ENCODE data around the gene IPO11. TPM values are rescaled to one million over a fixed set of nuclear protein-coding genes. Genes with fewer than 3 reads are reported as not detected.

The IPO11 gene
- total RNA-seq, 4 donors from 2014 or later, result 24.5 to 37.2 (median 32.2) TPM

- peaks cover 0 to 5% of the 10 kb centered on the region in 2 donors for H3K4me1 ChIP-seq
- H3K4me3 ChIP-seq (replicated peaks in 1 of 3), result no peak overlapping the region
- intact Hi-C loops (cut with DNase I), result no loop called here
- TF ChIP-seq CTCF (IDR thresholded peaks at IDR 0.05) (no peak), POLR2A (IDR thresholded peaks at IDR 0.05) (no peak)
- H3K36me3 ChIP-seq, result no peaks in the 10 kb centered on the region
- no peak for DNase-seq
- 98 to 100% methylated on average over 1 of the region's 1 CpG for WGBS, 2 donors
- no peaks in the 10 kb centered on the region for H3K9me3 ChIP-seq
- no peaks in the 10 kb centered on the region for H3K27me3 ChIP-seq
- H3K27ac ChIP-seq, result no peak overlapping the region
Observed at GRCh38 chr5:62542720-62543119, 130.2 kb downstream of the IPO11 start.

GRCh38 chr5:62547945-62548630 is 135.5 kb downstream of the IPO11 start:
- intact Hi-C loops (cut with DNase I), result no loop called here
- no peak overlapping the region for H3K4me3 ChIP-seq (replicated peaks in 1 of 3)
- TF ChIP-seq CTCF (IDR thresholded peaks at IDR 0.05), result no peak
- no peak for TF ChIP-seq POLR2A (IDR thresholded peaks at IDR 0.05)
- peaks cover 0 to 6% of the 10 kb centered on the region in 2 donors for H3K4me1 ChIP-seq
- H3K27ac ChIP-seq, result peak overlapping the region in 1 of 3 donors; percentile 15
- H3K9me3 ChIP-seq, result no peaks in the 10 kb centered on the region
- H3K27me3 ChIP-seq, result no peaks in the 10 kb centered on the region
- H3K36me3 ChIP-seq, result no peaks in the 10 kb centered on the region
- DNase-seq, result no peak
- WGBS, 2 donors, result 42 to 61% methylated on average over 3 of the region's 3 CpGs

- intact Hi-C loops (cut with DNase I), result no loop called here
- Histone ChIP-seq H3K36me3 (no peaks in the 10 kb centered on the region), H3K27me3 (no peaks in the 10 kb centered on the region), H3K9me3 (no peaks in the 10 kb centered on the region), H3K4me1 (peaks cover 0 to 6% of the 10 kb centered on the region in 2 donors), H3K27ac (no peak overlapping the region), H3K4me3 (replicated peaks in 1 of 3) (no peak overlapping the region)
- no peak for DNase-seq
- 93 to 95% methylated on average over 2 of the region's 2 CpGs for WGBS, 2 donors
- TF ChIP-seq POLR2A (IDR thresholded peaks at IDR 0.05), result no peak
- no peak for TF ChIP-seq CTCF (IDR thresholded peaks at IDR 0.05)
Observed at GRCh38 chr5:62550103-62550502, 137.5 kb downstream of the IPO11 start.

GRCh38 chr5:62555930-62556329 is 143.4 kb downstream of the IPO11 start:
- Histone ChIP-seq H3K4me3 (replicated peaks in 1 of 3) (no peak overlapping the region), H3K9me3 (no peaks in the 10 kb centered on the region), H3K36me3 (no peaks in the 10 kb centered on the region), H3K4me1 (no peaks in the 10 kb centered on the region), H3K27me3 (no peaks in the 10 kb centered on the region), H3K27ac (no peak overlapping the region)
- intact Hi-C loops (cut with DNase I), result no loop called here
- DNase-seq, result no peak
- no peak for TF ChIP-seq POLR2A (IDR thresholded peaks at IDR 0.05)
- no peak for TF ChIP-seq CTCF (IDR thresholded peaks at IDR 0.05)

GRCh38 chr5:62558941-62559340 is 146.4 kb downstream of the IPO11 start:
- TF ChIP-seq CTCF (IDR thresholded peaks at IDR 0.05) (no peak), POLR2A (IDR thresholded peaks at IDR 0.05) (no peak)
- Histone ChIP-seq H3K36me3 (no peaks in the 10 kb centered on the region), H3K4me3 (replicated peaks in 1 of 3) (no peak overlapping the region), H3K4me1 (no peaks in the 10 kb centered on the region), H3K27me3 (no peaks in the 10 kb centered on the region), H3K9me3 (no peaks in the 10 kb centered on the region), H3K27ac (no peak overlapping the region)
- intact Hi-C loops (cut with DNase I), result no loop called here
- 90 to 96% methylated on average over 3 of the region's 3 CpGs for WGBS, 2 donors
- no peak for DNase-seq

Measured in thyroid gland (tissue), 4 donors.